Memory B cell (primary cell): Measurements from ENCODE around the gene ACSBG1.

Experiments used
- ATAC-seq: fragments of 150-1000 bp; cut with Tn5 transposase; 2 replicates; pipeline ENCODE4 v1.10.0; 2021; ENCODE audit warnings: low read depth, mild to moderate bottlenecking, moderate library complexity
- DNase-seq, 2 donors: peaks; one replicate each; pipeline ENCODE4 v3.0.0; 2022; ENCODE audit warnings: low spot score in 2 of 2
- H3K27ac Mint-ChIP-seq: one replicate; pipeline ENCODE4 v1.8.0; 2022; ENCODE audit warnings: mild to moderate bottlenecking, moderate library complexity, mixed read lengths
- H3K27me3 Mint-ChIP-seq: one replicate; pipeline ENCODE4 v1.8.0; 2022; ENCODE audit warnings: mixed read lengths
- H3K36me3 Mint-ChIP-seq: one replicate; pipeline ENCODE4 v1.8.0; 2022; ENCODE audit warnings: mild to moderate bottlenecking, mixed read lengths
- H3K4me1 Mint-ChIP-seq: one replicate; pipeline ENCODE4 v1.8.0; 2022; ENCODE audit warnings: mixed read lengths
- H3K4me3 Mint-ChIP-seq: one replicate; pipeline ENCODE4 v1.8.0; 2022; ENCODE audit warnings: mild to moderate bottlenecking, moderate library complexity, mixed read lengths
- H3K9me3 Mint-ChIP-seq: one replicate; pipeline ENCODE4 v1.8.0; 2022; ENCODE audit warnings: mixed read lengths

Gene ACSBG1

DNA sequence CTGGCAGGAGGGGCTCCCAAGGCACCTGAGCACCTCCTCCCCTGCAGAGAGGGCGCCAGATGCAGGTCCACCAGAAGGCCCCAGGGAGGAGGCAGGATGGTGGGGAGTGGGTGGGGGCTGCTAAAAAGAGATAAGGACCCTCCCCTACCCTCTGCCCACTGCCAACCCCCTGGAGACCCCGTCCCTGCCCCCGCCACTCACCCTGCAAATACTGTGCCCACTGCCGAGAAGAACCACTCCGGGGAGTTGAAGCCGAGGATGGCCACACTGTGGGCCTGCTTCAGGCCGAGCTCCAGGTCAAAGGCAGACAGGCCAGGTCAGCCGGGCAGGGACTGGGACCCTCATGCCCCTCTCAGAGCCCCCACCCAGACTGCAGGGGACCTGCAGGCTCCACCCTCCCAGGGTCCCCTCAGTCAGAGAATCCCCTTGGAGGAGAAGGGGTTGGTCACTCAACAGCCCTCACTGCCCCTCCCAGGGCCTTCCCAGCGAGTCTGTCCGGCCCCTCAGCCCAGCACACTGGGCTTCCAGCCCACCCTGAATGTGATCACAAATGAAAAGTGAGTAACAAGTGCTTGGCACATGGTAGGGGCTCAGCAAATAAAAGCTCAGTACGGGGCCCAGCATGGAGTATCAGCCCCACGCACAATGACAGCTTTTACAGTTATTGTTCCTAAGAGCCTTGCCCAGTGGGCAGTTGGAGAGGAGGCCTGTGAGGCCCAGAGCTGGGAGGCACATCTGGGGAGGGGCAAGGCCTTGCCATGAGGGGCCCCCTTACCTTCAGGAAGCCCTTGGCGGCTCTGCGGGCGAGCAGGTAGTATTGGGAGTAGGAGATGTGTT is 40.4 kb downstream of the ACSBG1 start:
- DNase-seq (no peak), ATAC-seq (no peak)
- Mint-ChIP-seq H3K27ac (no peak overlapping the region), H3K4me1 (peaks cover 7% of the 10 kb centered on the region), H3K4me3 (no peak overlapping the region), H3K27me3 (no peaks in the 10 kb centered on the region), H3K36me3 (peaks cover 2% of the 10 kb centered on the region), H3K9me3 (peaks cover 3% of the 10 kb centered on the region)

DNA sequence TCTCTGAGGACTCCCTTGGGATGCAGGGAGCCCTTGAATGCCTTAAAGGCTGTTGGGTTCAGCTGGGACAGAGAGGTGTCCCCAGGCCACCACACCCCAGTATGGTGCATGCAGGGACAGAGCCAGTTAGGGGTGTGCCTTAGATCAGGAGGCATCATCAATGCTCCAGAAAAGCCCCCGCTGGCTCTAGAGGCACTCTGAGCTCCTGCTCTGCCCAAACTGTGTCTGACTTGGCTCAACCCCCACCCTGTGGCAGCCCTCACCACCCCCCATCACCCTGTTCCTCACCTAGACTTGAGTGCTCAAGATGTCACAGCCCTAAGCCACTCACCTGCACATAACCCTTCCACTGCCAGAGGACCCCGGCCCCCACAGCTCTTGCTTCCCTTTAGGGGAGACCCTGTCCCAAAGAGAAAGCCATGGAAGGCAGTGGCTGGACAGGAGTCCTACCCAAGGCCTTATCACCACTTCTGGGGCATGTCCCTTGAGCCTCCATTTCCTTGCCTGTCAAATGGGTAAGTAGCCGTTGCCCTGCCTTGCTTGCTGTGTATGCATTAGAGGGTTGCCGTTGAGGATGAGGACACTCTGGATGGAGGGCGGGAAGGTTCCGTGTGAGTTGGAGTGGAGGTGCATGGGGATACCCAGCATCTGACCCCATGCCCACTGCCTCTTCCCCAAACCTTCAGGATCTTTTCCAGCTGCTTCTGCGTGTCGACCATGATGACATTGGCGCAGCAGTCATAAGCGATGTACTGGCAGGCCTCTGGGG is 41.4 kb downstream of the ACSBG1 start:
- peaks cover 7% of the 10 kb centered on the region for H3K4me1 Mint-ChIP-seq
- H3K27ac Mint-ChIP-seq: no peak overlapping the region
- peaks cover 2% of the 10 kb centered on the region for H3K36me3 Mint-ChIP-seq
- no peaks in the 10 kb centered on the region for H3K27me3 Mint-ChIP-seq
- no peak for DNase-seq
- peaks cover 3% of the 10 kb centered on the region for H3K9me3 Mint-ChIP-seq
- H3K4me3 Mint-ChIP-seq: no peak overlapping the region
- ATAC-seq: no peak

DNA sequence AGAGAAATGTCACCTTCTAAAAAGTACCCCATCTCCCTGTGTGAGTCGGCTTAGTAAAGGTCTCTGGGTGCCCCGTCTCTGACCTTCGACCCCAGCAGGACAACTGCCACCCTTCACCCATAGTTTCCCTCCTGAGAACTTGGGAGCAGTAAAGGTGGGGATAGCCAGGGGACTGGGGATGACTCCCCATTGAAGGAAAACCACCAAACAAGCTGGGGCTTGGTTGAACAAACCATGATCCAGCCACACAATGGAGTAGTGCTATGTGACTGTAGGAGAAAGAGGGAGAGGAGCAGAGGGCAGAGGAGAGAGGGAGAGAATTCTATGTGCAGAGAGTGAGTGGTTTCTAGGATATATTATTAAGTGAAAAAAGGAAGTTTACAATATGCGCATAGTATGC is 51.5 kb downstream of the ACSBG1 start:
- no peak overlapping the region for H3K4me3 Mint-ChIP-seq

DNA sequence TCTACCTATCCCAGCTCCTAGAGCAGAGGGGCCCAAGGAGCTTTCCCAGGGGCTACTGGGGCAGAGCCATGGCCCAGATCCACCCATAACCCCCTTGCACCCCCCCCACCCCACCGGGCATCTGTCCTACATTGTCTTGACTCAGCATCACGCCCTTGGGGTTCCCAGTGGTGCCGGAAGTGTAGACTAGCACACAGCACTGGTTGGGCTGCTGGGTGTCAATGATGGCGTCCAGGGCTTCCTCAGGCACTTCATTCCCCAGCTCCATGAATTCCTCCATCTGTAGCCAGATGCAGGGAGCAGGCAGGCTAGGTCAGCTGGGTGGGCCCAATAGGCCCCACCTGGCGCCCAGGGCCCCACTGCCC is 52.0 kb downstream of the ACSBG1 start:
- H3K4me1 Mint-ChIP-seq: no peaks in the 10 kb centered on the region
- no peaks in the 10 kb centered on the region for H3K36me3 Mint-ChIP-seq
- no peak overlapping the region for H3K4me3 Mint-ChIP-seq
- no peak for DNase-seq
- H3K9me3 Mint-ChIP-seq: no peaks in the 10 kb centered on the region
- H3K27ac Mint-ChIP-seq: no peak overlapping the region
- H3K27me3 Mint-ChIP-seq: peaks cover 3% of the 10 kb centered on the region
- ATAC-seq: no peak

More for the DNA sequence above, 51.5 kb downstream of the ACSBG1 start:
- DNase-seq (no peak), ATAC-seq (no peak)
- Mint-ChIP-seq H3K4me1 (no peaks in the 10 kb centered on the region), H3K9me3 (no peaks in the 10 kb centered on the region), H3K36me3 (no peaks in the 10 kb centered on the region), H3K27ac (no peak overlapping the region), H3K27me3 (peaks cover 3% of the 10 kb centered on the region)

DNA sequence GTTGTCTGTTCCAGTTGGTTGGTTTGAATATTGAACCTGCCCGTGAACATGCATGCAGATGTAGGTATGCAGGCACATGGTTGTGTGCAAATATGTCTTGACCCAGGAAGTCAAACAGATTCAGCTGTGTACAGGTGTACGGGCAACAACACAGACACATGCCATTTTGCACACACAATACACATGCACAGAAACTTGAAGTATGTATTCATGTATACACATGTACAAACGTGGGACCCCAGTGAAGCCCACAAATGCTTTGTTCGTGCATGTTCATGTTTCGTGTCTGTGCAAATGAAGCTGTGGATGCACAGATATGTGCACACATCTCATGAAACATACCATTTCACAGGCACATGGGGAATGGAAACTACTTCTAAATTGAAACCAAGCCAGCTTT is 54.5 kb downstream of the ACSBG1 start:
- H3K27ac Mint-ChIP-seq: no peak overlapping the region
- H3K27me3 Mint-ChIP-seq: peaks cover 2% of the 10 kb centered on the region
- DNase-seq: no peak

DNA sequence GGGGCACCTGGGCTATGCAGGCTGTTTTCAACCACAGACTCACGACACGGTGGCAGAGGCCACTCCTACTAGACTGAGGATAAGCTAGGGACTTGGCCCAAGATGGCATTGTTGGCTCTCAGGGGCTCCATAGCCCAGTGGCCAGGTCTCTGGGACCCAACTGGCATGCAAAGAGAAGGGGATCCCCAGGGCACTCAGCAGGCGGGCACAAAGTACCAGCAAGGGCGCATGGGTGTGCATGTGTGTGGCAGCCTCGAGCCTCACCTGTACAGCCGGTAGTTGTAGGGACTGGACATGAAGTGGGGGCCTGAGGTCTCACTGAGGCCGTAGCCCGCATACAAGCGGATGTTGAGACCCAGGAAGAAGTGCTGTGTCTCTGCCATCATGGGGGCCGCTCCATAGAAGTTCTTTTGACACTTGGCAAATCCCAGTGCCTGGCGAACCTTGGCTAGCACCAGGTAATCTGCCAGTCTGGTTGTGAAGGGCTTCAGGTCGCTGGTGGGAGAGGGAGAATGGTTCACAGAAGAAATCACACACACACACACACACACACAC is 55.0 kb downstream of the ACSBG1 start:
- Mint-ChIP-seq H3K9me3 (no peaks in the 10 kb centered on the region), H3K36me3 (no peaks in the 10 kb centered on the region), H3K4me3 (no peak overlapping the region), H3K27ac (no peak overlapping the region), H3K4me1 (peaks cover 14% of the 10 kb centered on the region), H3K27me3 (no peaks in the 10 kb centered on the region)
- DNase-seq (no peak), ATAC-seq (no peak)

More for the DNA sequence above, 54.5 kb downstream of the ACSBG1 start:
- H3K4me1 Mint-ChIP-seq: peaks cover 8% of the 10 kb centered on the region
- H3K4me3 Mint-ChIP-seq: no peak overlapping the region
- H3K9me3 Mint-ChIP-seq: no peaks in the 10 kb centered on the region
- no peaks in the 10 kb centered on the region for H3K36me3 Mint-ChIP-seq
- no peak for ATAC-seq

DNA sequence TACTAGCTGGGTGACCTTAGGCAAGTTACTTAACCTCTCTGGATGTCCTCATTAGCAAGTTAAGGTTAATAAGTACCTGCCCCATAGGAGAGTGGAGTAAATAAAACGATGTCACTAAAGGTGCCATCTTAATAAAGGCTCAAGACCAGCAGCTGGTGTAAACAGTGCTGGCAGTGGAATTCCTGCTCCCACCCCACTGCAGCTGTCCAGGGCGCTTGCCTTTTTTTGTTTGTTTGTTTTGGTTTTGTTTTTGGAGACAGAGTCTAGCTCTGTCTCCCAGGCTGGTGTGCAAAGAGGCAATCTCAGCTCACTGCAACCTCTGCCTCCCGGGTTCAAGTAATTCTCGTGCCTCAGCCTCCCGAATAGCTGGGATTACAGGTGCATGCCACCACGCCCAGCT is 56.3 kb downstream of the ACSBG1 start:
- H3K27me3 Mint-ChIP-seq: no peaks in the 10 kb centered on the region

DNA sequence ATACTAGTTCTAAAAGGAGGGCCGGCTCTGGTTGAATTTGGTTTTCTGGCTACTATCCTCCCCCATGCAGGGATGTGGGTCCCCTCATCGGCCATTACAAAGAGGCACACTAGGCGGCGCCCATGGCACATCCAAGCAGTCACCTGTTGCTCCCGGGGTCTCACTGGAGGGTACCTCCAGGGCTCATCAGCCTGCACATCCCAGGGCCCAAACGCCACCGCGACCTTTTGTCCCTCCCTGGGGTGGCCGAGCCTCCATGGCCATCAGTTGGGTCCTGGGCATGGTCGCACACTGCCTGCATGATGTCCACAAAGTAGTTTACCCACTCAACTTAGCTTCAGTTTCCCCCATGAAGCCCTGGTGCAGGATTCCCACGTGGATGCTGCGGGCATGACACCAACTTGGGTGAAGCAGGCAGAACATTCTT is 56.9 kb downstream of the ACSBG1 start:
- ATAC-seq: peak; percentile 25
- Mint-ChIP-seq H3K36me3 (peaks cover 2% of the 10 kb centered on the region), H3K4me1 (peaks cover 28% of the 10 kb centered on the region), H3K27me3 (no peaks in the 10 kb centered on the region), H3K4me3 (no peak overlapping the region), H3K9me3 (no peaks in the 10 kb centered on the region), H3K27ac (no peak overlapping the region)
- peak in 1 of 2 donors; percentile 31 for DNase-seq

More for the DNA sequence above, 56.3 kb downstream of the ACSBG1 start:
- H3K4me1 Mint-ChIP-seq: peaks cover 24% of the 10 kb centered on the region
- no peak for DNase-seq
- no peak for ATAC-seq
- no peak overlapping the region for H3K4me3 Mint-ChIP-seq
- H3K9me3 Mint-ChIP-seq: no peaks in the 10 kb centered on the region
- peaks cover 2% of the 10 kb centered on the region for H3K36me3 Mint-ChIP-seq
- no peak overlapping the region for H3K27ac Mint-ChIP-seq

DNA sequence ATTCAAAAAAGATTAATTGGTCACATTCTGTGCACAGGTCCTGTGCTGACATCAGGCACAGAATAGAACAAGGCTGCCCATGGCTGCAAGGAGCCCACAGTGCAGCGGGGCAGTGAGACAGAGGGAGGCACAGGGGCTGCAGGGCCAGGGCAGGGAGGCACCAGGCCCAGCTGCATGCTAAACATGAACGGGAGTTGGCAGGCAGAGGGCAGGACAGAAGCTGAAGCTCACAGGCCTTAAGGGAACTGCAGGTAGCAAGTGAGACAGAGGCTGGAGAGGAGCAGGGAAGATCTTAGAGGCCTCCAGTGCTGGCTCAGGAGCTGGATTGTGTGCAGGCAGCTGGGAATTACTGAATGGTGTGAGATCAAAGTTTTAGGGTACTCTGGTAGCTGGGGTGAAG is 59.0 kb downstream of the ACSBG1 start:
- peaks cover 4% of the 10 kb centered on the region for H3K36me3 Mint-ChIP-seq
- no peaks in the 10 kb centered on the region for H3K27me3 Mint-ChIP-seq
- H3K9me3 Mint-ChIP-seq: no peaks in the 10 kb centered on the region
- H3K4me3 Mint-ChIP-seq: no peak overlapping the region
- no peak overlapping the region for H3K27ac Mint-ChIP-seq
- no peak for ATAC-seq
- peaks cover 38% of the 10 kb centered on the region for H3K4me1 Mint-ChIP-seq
- DNase-seq: no peak

DNA sequence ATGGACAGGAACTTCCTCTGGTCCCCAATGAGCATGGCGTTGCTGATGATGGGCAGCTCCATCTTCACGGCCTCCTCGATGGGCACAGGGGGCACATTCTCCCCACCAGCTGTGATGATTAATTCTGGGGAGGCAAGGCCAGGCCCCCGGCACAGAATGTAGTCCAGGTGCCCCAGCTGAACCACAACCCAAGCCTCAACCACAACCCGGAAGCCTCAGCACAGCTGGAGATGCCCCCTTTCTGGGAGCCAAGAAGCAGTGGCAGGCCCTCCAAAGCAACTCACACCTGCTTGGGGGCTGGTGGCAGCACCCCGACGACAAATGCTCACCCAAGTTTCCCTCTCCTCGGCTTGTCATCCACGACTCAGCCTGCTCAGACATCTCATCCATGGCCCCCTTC is 60.0 kb downstream of the ACSBG1 start:
- ATAC-seq (peak; percentile 41), DNase-seq (no peak)
- Mint-ChIP-seq H3K4me1 (peaks cover 42% of the 10 kb centered on the region), H3K36me3 (peaks cover 7% of the 10 kb centered on the region), H3K4me3 (peak overlapping the region; percentile 71), H3K9me3 (no peaks in the 10 kb centered on the region), H3K27ac (peak overlapping the region; percentile 92), H3K27me3 (no peaks in the 10 kb centered on the region)

DNA sequence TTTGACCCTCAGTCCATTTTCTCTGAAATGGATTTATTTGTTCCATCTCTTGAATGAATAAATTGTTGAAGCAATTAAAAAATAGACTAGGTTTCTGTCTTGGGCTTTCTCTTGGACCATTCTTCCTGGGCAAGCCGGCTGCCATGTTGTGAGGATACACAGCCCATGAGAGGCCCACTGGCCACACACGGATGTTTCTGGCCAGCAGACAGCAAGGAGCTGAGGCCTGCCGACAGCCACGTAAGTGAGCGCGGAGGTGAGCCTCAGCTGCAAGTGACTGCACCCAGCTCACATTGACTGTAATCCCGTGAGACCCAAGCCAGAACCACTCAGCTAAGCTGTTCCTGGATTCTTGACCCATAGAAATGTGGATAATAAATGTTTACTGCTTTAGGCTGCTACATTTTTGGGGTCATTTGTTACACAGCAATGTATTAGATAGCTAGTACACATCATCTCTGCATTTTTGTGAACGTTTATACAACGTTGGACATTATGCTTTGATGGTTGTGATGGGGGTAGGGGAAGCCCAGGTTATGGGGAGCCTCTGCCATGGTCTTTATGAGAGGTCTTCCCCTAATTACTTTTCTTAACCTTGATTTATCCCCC is 62.4 kb downstream of the ACSBG1 start:
- Mint-ChIP-seq H3K27me3 (no peaks in the 10 kb centered on the region), H3K4me1 (peaks cover 52% of the 10 kb centered on the region), H3K4me3 (peak overlapping the region; percentile 8), H3K27ac (peak overlapping the region; percentile 88), H3K36me3 (peaks cover 10% of the 10 kb centered on the region), H3K9me3 (no peaks in the 10 kb centered on the region)
- ATAC-seq: no peak
- no peak for DNase-seq

DNA sequence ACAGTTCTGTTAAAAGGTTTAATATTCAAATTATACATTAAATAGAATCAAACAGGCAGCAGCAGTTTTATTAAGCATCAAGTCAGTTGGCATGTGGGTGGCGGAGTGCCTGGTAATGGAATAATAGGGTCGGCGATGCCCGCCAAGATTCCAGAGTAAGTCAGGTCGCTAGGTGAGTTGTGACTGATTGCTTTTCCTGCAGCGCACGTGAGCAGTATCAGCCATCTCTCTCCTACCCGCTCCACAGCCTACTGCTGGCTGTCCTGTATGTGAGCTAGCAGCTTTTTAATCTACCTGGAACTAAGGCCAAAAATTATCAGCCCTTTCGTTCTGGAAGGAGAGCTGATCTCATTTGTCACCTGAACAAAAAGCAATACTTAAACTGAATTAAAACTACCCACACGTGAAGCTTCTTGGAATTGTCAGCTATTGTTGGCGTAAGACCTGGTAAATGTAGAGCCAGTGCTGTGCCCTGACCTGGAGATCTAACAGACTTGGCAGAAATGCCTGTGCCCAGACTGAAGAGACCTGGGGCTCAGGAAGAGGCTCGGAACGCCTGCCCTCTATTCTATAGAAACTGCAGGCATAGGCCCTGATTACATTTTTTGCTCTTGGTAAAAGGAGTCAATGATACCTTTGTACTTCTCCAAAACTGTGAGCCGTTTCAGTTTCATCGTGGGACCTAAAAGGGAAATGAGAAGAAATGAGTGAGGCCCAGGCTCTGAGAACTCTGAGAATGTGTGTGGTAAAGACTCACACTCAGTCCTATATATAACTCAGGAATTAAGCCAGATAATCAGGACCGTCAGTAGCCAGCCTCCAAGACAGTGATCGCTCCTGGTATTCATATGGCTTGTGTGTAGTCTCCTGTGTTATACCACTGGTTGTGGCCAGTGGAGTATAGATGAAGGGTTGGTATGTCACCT is 63.3 kb downstream of the ACSBG1 start:
- peak; percentile 78 for ATAC-seq
- peak in 1 of 2 donors; percentile 50 for DNase-seq
- peak overlapping the region; percentile 88 for H3K27ac Mint-ChIP-seq
- peaks cover 13% of the 10 kb centered on the region for H3K36me3 Mint-ChIP-seq
- peak overlapping the region; percentile 67 for H3K4me3 Mint-ChIP-seq
- no peaks in the 10 kb centered on the region for H3K9me3 Mint-ChIP-seq
- H3K27me3 Mint-ChIP-seq: no peaks in the 10 kb centered on the region
- H3K4me1 Mint-ChIP-seq: peaks cover 54% of the 10 kb centered on the region

DNA sequence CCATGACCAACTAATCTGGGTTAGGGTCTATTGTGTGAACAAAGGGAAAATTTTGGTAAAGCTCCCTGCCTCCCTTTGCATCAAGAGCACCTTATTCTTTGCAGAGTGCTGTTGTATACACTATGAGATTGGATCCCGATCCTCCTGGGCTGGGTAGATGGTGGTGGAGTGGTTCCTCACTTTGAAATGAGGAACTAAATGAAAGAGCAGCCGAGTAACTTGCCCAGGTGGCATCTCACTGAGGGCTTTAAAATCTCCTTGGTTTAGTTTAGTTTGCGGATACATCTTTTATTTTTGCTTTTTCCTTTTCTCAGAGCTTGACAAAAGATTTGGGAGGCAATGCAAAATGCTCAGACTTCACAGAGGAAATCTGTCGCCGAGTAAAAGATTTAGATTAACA is 65.8 kb downstream of the ACSBG1 start:
- Mint-ChIP-seq H3K27ac (peak overlapping the region; percentile 72), H3K27me3 (no peaks in the 10 kb centered on the region), H3K9me3 (no peaks in the 10 kb centered on the region), H3K4me3 (peak overlapping the region; percentile 32), H3K36me3 (peaks cover 23% of the 10 kb centered on the region), H3K4me1 (peaks cover 35% of the 10 kb centered on the region)
- no peak for DNase-seq
- ATAC-seq: peak; percentile 55
